GM12878 (cell line): ENCODE results near the gene GRK5. TPM values are rescaled to one million over a fixed set of nuclear protein-coding genes. Genes with fewer than 3 reads are reported as not detected.

Source experiments
- ATF7 ChIP-seq: fragments of 450-650 bp; IDR thresholded peaks from 2 replicates; pipeline ENCODE4 v1.6.1; 2016; ENCODE audit warnings: low read depth, mild to moderate bottlenecking
- BCL3 ChIP-seq: IDR thresholded peaks from 2 replicates; pipeline ENCODE4 v1.6.1; 2011; ENCODE audit warnings: borderline replicate concordance, low read depth, mild to moderate bottlenecking, moderate library complexity, low read length; ENCODE audit not compliant: insufficient read depth, poor library complexity, severe bottlenecking
- CHD2 ChIP-seq: IDR thresholded peaks from 2 replicates; pipeline ENCODE4 v1.6.1; 2011; ENCODE audit warnings: low read depth, low read length, improper control_type of control experiment, borderline replicate concordance
- CREM ChIP-seq: IDR thresholded peaks from 2 replicates; pipeline ENCODE4 v1.6.1; 2014; ENCODE audit warnings: antibody characterized with exemption, low read depth
- ELK1 ChIP-seq: IDR thresholded peaks from 2 replicates; pipeline ENCODE4 v1.6.1; 2012; ENCODE audit warnings: low read depth, low read length, improper control_type of control experiment
- ESRRA ChIP-seq: IDR thresholded peaks from 2 replicates; pipeline ENCODE4 v1.6.1; 2012; ENCODE audit warnings: mild to moderate bottlenecking, low read length, improper control_type of control experiment
- HDAC6 ChIP-seq: fragments of 200-600 bp; sonication (generic); IDR thresholded peaks from one replicate; pipeline ENCODE4 v1.8.0; 2017; ENCODE audit warnings: antibody characterized with exemption; ENCODE audit not compliant: unreplicated experiment
- IRF4 ChIP-seq: IDR thresholded peaks from 2 replicates; pipeline ENCODE4 v1.6.1; 2011; ENCODE audit warnings: low read depth, low read length
- MEF2B ChIP-seq: fragments of 450-650 bp; IDR thresholded peaks from 2 replicates; pipeline ENCODE4 v1.6.1; 2018; ENCODE audit warnings: mild to moderate bottlenecking, moderate library complexity; ENCODE audit not compliant: partially characterized antibody, poor library complexity, severe bottlenecking
- NFXL1 ChIP-seq: fragments of 450-650 bp; IDR thresholded peaks from 2 replicates; pipeline ENCODE4 v1.6.1; 2017; ENCODE audit warnings: antibody characterized with exemption, mild to moderate bottlenecking, borderline replicate concordance
- NFYB ChIP-seq: IDR thresholded peaks from 2 replicates; pipeline ENCODE4 v1.6.1; 2011; ENCODE audit warnings: low read depth, mild to moderate bottlenecking, low read length, improper control_type of control experiment, moderate library complexity; ENCODE audit not compliant: insufficient read depth
- NR2F1 ChIP-seq: fragments of 450-650 bp; conservative IDR thresholded peaks from 2 replicates; pipeline ENCODE4 v1.6.1; 2017; ENCODE audit warnings: mild to moderate bottlenecking
- PAX8 ChIP-seq: fragments of 450-650 bp; IDR thresholded peaks from 2 replicates; pipeline ENCODE4 v1.6.1; 2017; ENCODE audit warnings: mild to moderate bottlenecking, moderate library complexity
- POU2F2 ChIP-seq: IDR thresholded peaks from 3 replicates; pipeline ENCODE4 v1.6.1; 2011; ENCODE audit warnings: low read depth, mild to moderate bottlenecking, low read length, borderline replicate concordance
- SPI1 ChIP-seq: IDR thresholded peaks from 2 replicates; pipeline ENCODE4 v1.6.1; 2011; ENCODE audit warnings: low read depth, mild to moderate bottlenecking, low read length, moderate library complexity, borderline replicate concordance; ENCODE audit not compliant: insufficient read depth
- SREBF2 ChIP-seq: IDR thresholded peaks from 2 replicates; pipeline ENCODE4 v1.6.1; 2012; ENCODE audit warnings: mild to moderate bottlenecking, low read length
- TARDBP ChIP-seq: IDR thresholded peaks from 2 replicates; pipeline ENCODE4 v1.6.1; 2016; ENCODE audit warnings: borderline replicate concordance
- YBX1 ChIP-seq: fragments of 450-650 bp; IDR thresholded peaks from 2 replicates; pipeline ENCODE4 v1.6.1; 2016; ENCODE audit warnings: antibody characterized with exemption
- ZNF207 ChIP-seq: fragments of 450-650 bp; IDR thresholded peaks from 2 replicates; pipeline ENCODE4 v1.6.1; 2014; ENCODE audit warnings: antibody characterized with exemption, mild to moderate bottlenecking, borderline replicate concordance
- ZNF217 ChIP-seq: fragments of 450-650 bp; IDR thresholded peaks from 2 replicates; pipeline ENCODE4 v1.6.1; 2017; ENCODE audit warnings: antibody characterized with exemption, mild to moderate bottlenecking
- ZNF622 ChIP-seq: fragments of 450-650 bp; IDR thresholded peaks from 2 replicates; pipeline ENCODE4 v1.6.1; 2017; ENCODE audit warnings: mild to moderate bottlenecking, inconsistent platforms
- ZSCAN29 ChIP-seq: fragments of 450-650 bp; IDR thresholded peaks from 2 replicates; pipeline ENCODE4 v1.6.1; 2017; ENCODE audit warnings: mild to moderate bottlenecking, moderate library complexity
- polyA plus RNA-seq, 11 experiments: library from polyadenylated mRNA; depleted of rRNA in 4 of 11; unstranded in 6 of 11; stranded (reverse) in 5 of 11; fragments of >200 nt; fragmentation: Nextera tagmentation in 4 of 11; fragmentation: Illumina TruSeq in 1 of 11; extraction: Ambion mirVana in 4 of 11; extraction: Trizol in 1 of 11; gene quantifications; 1 replicate in 1 of 11; 2 replicates in 10 of 11; pipeline versions ENCODE4 v1.2.1 to v1.2.3, GENCODE V29; 2011 to 2016; ENCODE audit warnings: inconsistent platforms in 2 of 11, missing spikeins in 2 of 11, low read depth in 1 of 11
- total RNA-seq, 4 experiments: library from RNA; depleted of rRNA in 3 of 4; stranded (reverse); fragments of >200 nt in 3 of 4; fragmentation: Illumina TruSeq in 1 of 4; extraction: Trizol in 1 of 4; gene quantifications; 2 replicates each; pipeline versions ENCODE4 v1.2.1 to v1.2.3, GENCODE V29; 2013 to 2021
- TF ChIP-seq, protein P1 (sequence below): IDR thresholded peaks from 2 replicates; pipeline ENCODE4 v1.6.1; 2011; ENCODE audit warnings: mild to moderate bottlenecking, low read depth, low read length, moderate library complexity; ENCODE audit not compliant: insufficient replicate concordance
- TF ChIP-seq, protein P2 (sequence below): fragments of 450-650 bp; formaldehyde crosslinking; IDR thresholded peaks from 2 replicates; pipeline ENCODE4 v1.4.0; 2020; ENCODE audit warnings: mild to moderate bottlenecking, moderate library complexity

The GRK5 gene
- total and polyA plus RNA-seq, 10 of the 15 experiments (the other 5 are each of a cell fraction or from before 2014, with no cell fraction given) = 0.11 to 22.1 (median 10.0) TPM

- TF ChIP-seq ZSCAN29 (no peak), ESRRA (peak; percentile 21; the same call in 1 of the 2 replicates), ZNF207 (no peak), MEF2B (peak; percentile 14), PAX8 (no peak), SREBF2 (no peak), IRF4 (0 out of 2 replicates have a peak, but pooled peaks have one; percentile 33), BCL3 (peak; percentile 10), HDAC6 (no peak), YBX1 (no peak), TARDBP (no peak), NFYB (0 out of 2 replicates have a peak, but pooled peaks have one; percentile 22), ELK1 (no peak), NR2F1 (peak; percentile 59), POU2F2 (no peak), CREM (no peak), ZNF622 (no peak), NFXL1 (peak; percentile 97), ATF7 (peak; percentile 23; the same call in 1 of the 2 replicates), CHD2 (peak; percentile 45; the same call in 1 of the 2 replicates), SPI1 (no peak), ZNF217 (peak; percentile 45; the same call in 1 of the 2 replicates)
- TF ChIP-seq, protein P1, sequence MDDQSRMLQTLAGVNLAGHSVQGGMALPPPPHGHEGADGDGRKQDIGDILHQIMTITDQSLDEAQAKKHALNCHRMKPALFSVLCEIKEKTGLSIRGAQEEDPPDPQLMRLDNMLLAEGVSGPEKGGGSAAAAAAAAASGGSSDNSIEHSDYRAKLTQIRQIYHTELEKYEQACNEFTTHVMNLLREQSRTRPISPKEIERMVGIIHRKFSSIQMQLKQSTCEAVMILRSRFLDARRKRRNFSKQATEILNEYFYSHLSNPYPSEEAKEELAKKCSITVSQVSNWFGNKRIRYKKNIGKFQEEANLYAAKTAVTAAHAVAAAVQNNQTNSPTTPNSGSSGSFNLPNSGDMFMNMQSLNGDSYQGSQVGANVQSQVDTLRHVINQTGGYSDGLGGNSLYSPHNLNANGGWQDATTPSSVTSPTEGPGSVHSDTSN = no peak
- TF ChIP-seq, protein P2, sequence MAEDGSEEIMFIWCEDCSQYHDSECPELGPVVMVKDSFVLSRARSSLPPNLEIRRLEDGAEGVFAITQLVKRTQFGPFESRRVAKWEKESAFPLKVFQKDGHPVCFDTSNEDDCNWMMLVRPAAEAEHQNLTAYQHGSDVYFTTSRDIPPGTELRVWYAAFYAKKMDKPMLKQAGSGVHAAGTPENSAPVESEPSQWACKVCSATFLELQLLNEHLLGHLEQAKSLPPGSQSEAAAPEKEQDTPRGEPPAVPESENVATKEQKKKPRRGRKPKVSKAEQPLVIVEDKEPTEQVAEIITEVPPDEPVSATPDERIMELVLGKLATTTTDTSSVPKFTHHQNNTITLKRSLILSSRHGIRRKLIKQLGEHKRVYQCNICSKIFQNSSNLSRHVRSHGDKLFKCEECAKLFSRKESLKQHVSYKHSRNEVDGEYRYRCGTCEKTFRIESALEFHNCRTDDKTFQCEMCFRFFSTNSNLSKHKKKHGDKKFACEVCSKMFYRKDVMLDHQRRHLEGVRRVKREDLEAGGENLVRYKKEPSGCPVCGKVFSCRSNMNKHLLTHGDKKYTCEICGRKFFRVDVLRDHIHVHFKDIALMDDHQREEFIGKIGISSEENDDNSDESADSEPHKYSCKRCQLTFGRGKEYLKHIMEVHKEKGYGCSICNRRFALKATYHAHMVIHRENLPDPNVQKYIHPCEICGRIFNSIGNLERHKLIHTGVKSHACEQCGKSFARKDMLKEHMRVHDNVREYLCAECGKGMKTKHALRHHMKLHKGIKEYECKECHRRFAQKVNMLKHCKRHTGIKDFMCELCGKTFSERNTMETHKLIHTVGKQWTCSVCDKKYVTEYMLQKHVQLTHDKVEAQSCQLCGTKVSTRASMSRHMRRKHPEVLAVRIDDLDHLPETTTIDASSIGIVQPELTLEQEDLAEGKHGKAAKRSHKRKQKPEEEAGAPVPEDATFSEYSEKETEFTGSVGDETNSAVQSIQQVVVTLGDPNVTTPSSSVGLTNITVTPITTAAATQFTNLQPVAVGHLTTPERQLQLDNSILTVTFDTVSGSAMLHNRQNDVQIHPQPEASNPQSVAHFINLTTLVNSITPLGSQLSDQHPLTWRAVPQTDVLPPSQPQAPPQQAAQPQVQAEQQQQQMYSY (CRISPR knock-in tag) = no peak
These were observed 102.0 kb downstream of the GRK5 start (continued) for GRCh38 chr10:119309423-119309770.
